Skeletal muscle tissue (tissue), 4 donors: ENCODE results near the gene SYT7. TPM values are rescaled to one million over a fixed set of nuclear protein-coding genes. Genes with fewer than 3 reads are reported as not detected.

Experiments
- H3K27ac ChIP-seq: one replicate; pipeline ENCODE4 v1.7.0; 2013; ENCODE audit warnings: mild to moderate bottlenecking, low read depth, low read length, inconsistent platforms
- H3K27me3 ChIP-seq, 3 donors: one replicate each; pipeline ENCODE4 v1.7.0; 2013; ENCODE audit warnings: low read length in 3 of 3; ENCODE audit not compliant: control insufficient read depth in 3 of 3, insufficient read depth in 3 of 3
- H3K36me3 ChIP-seq, 3 donors: one replicate each; pipeline ENCODE4 v1.7.0; 2013; ENCODE audit warnings: low read length in 3 of 3; ENCODE audit not compliant: control insufficient read depth in 3 of 3, insufficient read depth in 3 of 3
- H3K4me1 ChIP-seq, 3 donors: one replicate each; pipeline ENCODE4 v1.7.0; 2013; ENCODE audit warnings: low read length in 3 of 3, mild to moderate bottlenecking in 3 of 3; ENCODE audit not compliant: control insufficient read depth in 3 of 3, insufficient read depth in 3 of 3
- H3K4me3 ChIP-seq, 3 donors: one replicate each; pipeline ENCODE4 v1.7.0; 2013; ENCODE audit warnings: low read length in 3 of 3
- H3K9ac ChIP-seq, 3 donors: one replicate each; pipeline ENCODE4 v1.7.0; 2013; ENCODE audit warnings: low read length in 3 of 3, mild to moderate bottlenecking in 3 of 3, moderate library complexity in 2 of 3, low read depth in 1 of 3
- H3K9me3 ChIP-seq, 3 donors: one replicate each; pipeline ENCODE4 v1.7.0; 2013; ENCODE audit warnings: low read length in 3 of 3; ENCODE audit not compliant: control insufficient read depth in 3 of 3
- total RNA-seq: library from RNA; depleted of rRNA; stranded (reverse); fragments of >200 nt; gene quantifications from one replicate; pipeline ENCODE4 v1.2.3, GENCODE V29; 2014
- donor health status: Osteomylitis.

SYT7 gene
- total RNA-seq, 1 donor from 2014 or later: 1.6 TPM

GRCh38 chr11:61609000-61609979 is 28.4 kb upstream of the SYT7 start:
- no peak overlapping the region for H3K4me3 ChIP-seq
- H3K27ac ChIP-seq: no peak overlapping the region
- H3K9me3 ChIP-seq: no peaks in the 10 kb centered on the region
- H3K9ac ChIP-seq: no peak overlapping the region
- H3K27me3 ChIP-seq: peaks cover 28 to 50% (median 29%) of the 10 kb centered on the region in 3 donors
- no peaks in the 10 kb centered on the region for H3K36me3 ChIP-seq
- H3K4me1 ChIP-seq: peaks cover 2 to 12% (median 7%) of the 10 kb centered on the region in 3 donors

- Histone ChIP-seq H3K36me3 (no peaks in the 10 kb centered on the region), H3K4me1 (peaks cover 8 to 14% (median 13%) of the 10 kb centered on the region in 3 donors), H3K27me3 (peaks cover 28 to 54% (median 29%) of the 10 kb centered on the region in 3 donors), H3K4me3 (no peak overlapping the region), H3K27ac (no peak overlapping the region), H3K9me3 (no peaks in the 10 kb centered on the region), H3K9ac (no peak overlapping the region)
Observed at GRCh38 chr11:61607920-61608599, 27.2 kb upstream of the SYT7 start.

- H3K27me3 ChIP-seq: peaks cover 28 to 60% (median 29%) of the 10 kb centered on the region in 3 donors
- no peak overlapping the region for H3K4me3 ChIP-seq
- H3K36me3 ChIP-seq: no peaks in the 10 kb centered on the region
- H3K27ac ChIP-seq: no peak overlapping the region
- H3K9ac ChIP-seq: no peak overlapping the region
- H3K4me1 ChIP-seq: peaks cover 14 to 18% (median 15%) of the 10 kb centered on the region in 3 donors
- no peaks in the 10 kb centered on the region for H3K9me3 ChIP-seq
Observed at GRCh38 chr11:61607426-61607825, 26.6 kb upstream of the SYT7 start.

- no peak overlapping the region for H3K9ac ChIP-seq
- H3K4me1 ChIP-seq: peaks cover 18 to 24% (median 22%) of the 10 kb centered on the region in 3 donors
Observed at GRCh38 chr11:61603667-61604066, 22.8 kb upstream of the SYT7 start.

GRCh38 chr11:61602775-61603569 is 22.1 kb upstream of the SYT7 start:
- H3K4me1 ChIP-seq: peaks cover 18 to 24% (median 22%) of the 10 kb centered on the region in 3 donors
- H3K9ac ChIP-seq: no peak overlapping the region
- H3K4me3 ChIP-seq: no peak overlapping the region
- H3K27me3 ChIP-seq: peaks cover 3 to 34% (median 8%) of the 10 kb centered on the region in 3 donors
- H3K36me3 ChIP-seq: no peaks in the 10 kb centered on the region
- H3K27ac ChIP-seq: peak overlapping the region; percentile 19
- no peaks in the 10 kb centered on the region for H3K9me3 ChIP-seq

More at GRCh38 chr11:61603667-61604066, 22.8 kb upstream of the SYT7 start:
- Histone ChIP-seq H3K9me3 (no peaks in the 10 kb centered on the region), H3K27me3 (peaks cover 6 to 35% (median 8%) of the 10 kb centered on the region in 3 donors), H3K27ac (peak overlapping the region; percentile 19), H3K36me3 (no peaks in the 10 kb centered on the region), H3K4me3 (no peak overlapping the region)

- Histone ChIP-seq H3K27ac (no peak overlapping the region), H3K9ac (no peak overlapping the region), H3K36me3 (no peaks in the 10 kb centered on the region), H3K4me3 (no peak overlapping the region), H3K9me3 (no peaks in the 10 kb centered on the region), H3K27me3 (peaks cover 3 to 32% (median 8%) of the 10 kb centered on the region in 3 donors), H3K4me1 (peaks cover 22 to 24% (median 24%) of the 10 kb centered on the region in 3 donors)
Observed at GRCh38 chr11:61601512-61601911, 20.6 kb upstream of the SYT7 start.

- Histone ChIP-seq H3K4me1 (peaks cover 24 to 32% (median 27%) of the 10 kb centered on the region in 3 donors), H3K9ac (no peak overlapping the region), H3K27me3 (peaks cover 0 to 35% (median 3%) of the 10 kb centered on the region in 3 donors), H3K4me3 (no peak overlapping the region), H3K9me3 (no peaks in the 10 kb centered on the region), H3K36me3 (no peaks in the 10 kb centered on the region), H3K27ac (no peak overlapping the region)
Observed at GRCh38 chr11:61599968-61600710, 19.3 kb upstream of the SYT7 start.

- Histone ChIP-seq H3K9ac (no peak overlapping the region), H3K4me3 (no peak overlapping the region), H3K36me3 (no peaks in the 10 kb centered on the region), H3K4me1 (peaks cover 24 to 35% (median 27%) of the 10 kb centered on the region in 3 donors), H3K27ac (peak overlapping the region; percentile 62), H3K9me3 (no peaks in the 10 kb centered on the region), H3K27me3 (peaks cover 0 to 37% (median 3%) of the 10 kb centered on the region in 3 donors)
Observed at GRCh38 chr11:61598886-61599868, 18.3 kb upstream of the SYT7 start.
